Measurements from ENCODE around the gene SLC25A23. TPM values are rescaled to one million over a fixed set of nuclear protein-coding genes. Genes with fewer than 3 reads are reported as not detected.
A peak's percentile ranks its signal among the peaks of the same experiment; 100 is the strongest.

The SLC25A23 gene
- total and polyA plus RNA-seq, 2 of the 8 experiments (the other 6 are each of a cell fraction or from before 2014, with no cell fraction given): 18.0 to 48.1 TPM

GRCh38 chr19:6393074-6393982 lies 66.3 kb downstream of the SLC25A23 start, which contains the start of gene GTF2F1 (continued):
- TF ChIP-seq POU5F1 (IDR thresholded peaks at IDR 0.05; ENCODE audit: low read depth, low read length): no peak
- peak; percentile 84 for TF ChIP-seq CREB1 (IDR thresholded peaks at IDR 0.05)
- TF ChIP-seq MAX (IDR thresholded peaks at IDR 0.05): peak; percentile 21; the same call in 1 of the 2 replicates
- TF ChIP-seq GABPA (IDR thresholded peaks at IDR 0.05; ENCODE audit: borderline replicate concordance, insufficient read depth, low read length): peak; percentile 95
- TF ChIP-seq SIN3A (conservative IDR thresholded peaks at IDR 0.05 in 1 of 2, IDR thresholded peaks at IDR 0.05 in 1 of 2; ENCODE audit: low read depth in 1 of 2, low read length in 2 of 2): peak; percentile 87 to 96
- TF ChIP-seq KDM4A (IDR thresholded peaks at IDR 0.05; ENCODE audit: low read depth, low read length, severe bottlenecking): peak; percentile 80
- TF ChIP-seq CTBP2 (IDR thresholded peaks at IDR 0.05; ENCODE audit: borderline replicate concordance, insufficient read depth, insufficient read length, low read length): peak; percentile 72
- peak; percentile 66 for TF ChIP-seq SAP30 (IDR thresholded peaks at IDR 0.05; ENCODE audit: insufficient read depth, insufficient replicate concordance, low read length)
- 0 out of 2 replicates have a peak, but pooled peaks have one; percentile 28 for TF ChIP-seq E2F6 (IDR thresholded peaks at IDR 0.05)
- no peak for TF ChIP-seq BCL11A (IDR thresholded peaks at IDR 0.05; ENCODE audit: low read depth in 2 of 2, low read length in 2 of 2)
- TF ChIP-seq EGR1 (IDR thresholded peaks at IDR 0.05; ENCODE audit: borderline replicate concordance, low read depth, low read length): peak; percentile 78; the same call in 1 of the 2 replicates
- TF ChIP-seq JUND (IDR thresholded peaks at IDR 0.05; ENCODE audit: low read length): 0 out of 2 replicates have a peak, but pooled peaks have one; percentile 9
- peak; percentile 20 to 25; a peak in 3 of 4 replicates for TF ChIP-seq RAD21 (IDR thresholded peaks at IDR 0.05 in 1 of 2, conservative IDR thresholded peaks at IDR 0.05 in 1 of 2; ENCODE audit: low read depth in 2 of 2, low read length in 2 of 2)
- peak in 1 of 2 experiments; percentile 58; a peak in 2 of 3 replicates for TF ChIP-seq POLR2A (IDR thresholded peaks at IDR 0.05; ENCODE audit: control extremely low read depth in 1 of 2, low read depth in 2 of 2, low read length in 2 of 2)
- no peak for TF ChIP-seq SUZ12 (IDR thresholded peaks at IDR 0.05; ENCODE audit: low read length)
- TF ChIP-seq EP300 (IDR thresholded peaks at IDR 0.05; ENCODE audit: borderline replicate concordance in 1 of 2, low read depth in 2 of 2, low read length in 2 of 2): 0 out of 3 replicates have a peak, but pooled peaks of 1 of the 2 experiments have one; percentile 40
- no peak for TF ChIP-seq RNF2 (IDR thresholded peaks at IDR 0.05; ENCODE audit: borderline replicate concordance, low read depth, low read length, missing control alignments, poor library complexity, severe bottlenecking)
- peak; percentile 56 for TF ChIP-seq TAF1 (IDR thresholded peaks at IDR 0.05; ENCODE audit: low read depth, low read length)
- TF ChIP-seq TBP (IDR thresholded peaks at IDR 0.05; ENCODE audit: low read depth, low read length): peak; percentile 32; the same call in 1 of the 2 replicates
